GM21528 (cell line): ENCODE measurements around the gene VWC2L.

Experiments used
- ATAC-seq: cut with Tn5 transposase; IDR thresholded peaks from one replicate; pipeline ENCODE4 v1.9.1; 2021; ENCODE audit warnings: mild to moderate bottlenecking, moderate library complexity; ENCODE audit not compliant: unreplicated experiment, low FRiP score

Gene VWC2L

DNA sequence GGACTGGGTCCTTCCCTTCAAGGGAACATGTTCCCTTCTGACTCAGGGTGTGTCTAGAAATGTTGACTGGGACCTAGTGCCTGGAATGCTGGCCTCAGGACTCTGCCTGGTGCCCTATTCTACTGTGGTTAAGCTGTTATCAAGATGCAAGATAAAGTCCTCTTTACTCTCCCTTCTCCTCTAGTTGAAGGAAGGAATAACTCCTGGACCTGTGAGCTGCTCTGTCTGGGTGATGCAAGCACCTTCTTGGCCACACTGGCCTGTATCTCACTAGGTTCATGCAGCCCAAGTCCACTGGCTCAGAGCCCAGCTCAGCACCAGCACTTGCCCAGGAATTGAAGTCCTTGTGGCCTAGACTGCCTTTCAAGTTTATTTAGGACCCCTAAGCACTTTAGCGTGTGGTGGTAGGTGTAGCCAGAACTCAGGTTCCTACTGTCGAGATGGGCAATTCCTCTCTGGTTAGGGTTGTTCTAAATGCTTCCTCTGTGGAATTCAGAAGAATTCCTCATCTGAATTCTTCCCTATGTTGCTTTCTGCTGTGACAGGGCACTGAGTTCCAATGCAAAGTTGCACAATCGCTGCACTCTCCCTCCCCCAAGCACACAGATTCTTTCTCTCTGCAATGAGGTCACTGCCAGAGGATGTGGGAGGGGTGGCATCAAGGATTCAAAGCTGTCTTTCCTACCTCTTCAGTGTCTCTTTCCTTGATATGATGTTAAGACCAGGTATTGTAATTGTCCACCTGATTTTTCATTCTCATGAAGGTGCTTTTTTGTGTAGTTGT, 54.7 kb downstream of the VWC2L start:
- ATAC-seq = no peak

DNA sequence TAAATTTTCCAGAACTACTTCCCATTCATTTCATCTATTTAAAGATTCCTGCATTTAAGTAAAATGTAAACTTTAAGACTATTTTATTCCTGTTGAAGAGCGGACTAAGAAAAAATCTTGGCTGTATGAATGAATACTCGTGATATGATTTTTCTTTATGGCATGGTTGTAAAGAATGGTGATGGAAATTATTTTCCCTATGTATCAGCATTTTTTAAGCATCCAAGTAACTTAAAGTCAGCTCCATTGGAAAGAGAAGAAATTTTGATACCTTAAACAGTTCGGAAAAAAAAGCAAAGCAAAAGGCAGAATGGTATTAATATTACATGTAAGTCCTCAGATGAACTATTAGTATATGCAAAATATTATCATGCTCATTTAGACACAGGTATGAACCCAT, 58.9 kb downstream of the VWC2L start:
- ATAC-seq = no peak

- ATAC-seq = no peak
These were observed 60.5 kb downstream of the VWC2L start for GRCh38 chr2:214471382-214471781.

DNA sequence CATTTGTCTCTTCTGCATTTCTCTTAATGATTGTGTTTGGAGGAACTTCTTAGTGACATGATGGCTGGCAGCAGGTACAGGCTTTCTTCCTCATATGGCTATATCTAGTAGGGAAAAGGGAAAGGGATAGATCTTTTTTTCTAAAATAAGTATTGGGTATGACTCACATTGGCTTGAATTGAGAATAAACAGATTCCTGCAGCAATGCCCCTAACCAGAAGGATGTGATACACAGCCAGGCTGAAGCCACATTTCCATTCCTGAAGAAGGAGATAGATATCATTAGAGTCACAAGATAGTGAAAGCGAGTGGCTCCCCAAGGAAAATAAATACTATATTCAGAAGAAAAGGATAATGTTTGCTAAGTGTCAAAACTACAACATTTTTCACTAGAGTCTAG, 61.1 kb downstream of the VWC2L start:
- ATAC-seq = no peak

- no peak for ATAC-seq
These were observed 66.5 kb downstream of the VWC2L start for GRCh38 chr2:214477305-214477704.

GRCh38 chr2:214481204-214481603, 70.3 kb downstream of the VWC2L start:
- no peak for ATAC-seq

GRCh38 chr2:214482728-214483127, 71.9 kb downstream of the VWC2L start:
- no peak for ATAC-seq

- no peak for ATAC-seq
These were observed 73.4 kb downstream of the VWC2L start for GRCh38 chr2:214484239-214484638.

DNA sequence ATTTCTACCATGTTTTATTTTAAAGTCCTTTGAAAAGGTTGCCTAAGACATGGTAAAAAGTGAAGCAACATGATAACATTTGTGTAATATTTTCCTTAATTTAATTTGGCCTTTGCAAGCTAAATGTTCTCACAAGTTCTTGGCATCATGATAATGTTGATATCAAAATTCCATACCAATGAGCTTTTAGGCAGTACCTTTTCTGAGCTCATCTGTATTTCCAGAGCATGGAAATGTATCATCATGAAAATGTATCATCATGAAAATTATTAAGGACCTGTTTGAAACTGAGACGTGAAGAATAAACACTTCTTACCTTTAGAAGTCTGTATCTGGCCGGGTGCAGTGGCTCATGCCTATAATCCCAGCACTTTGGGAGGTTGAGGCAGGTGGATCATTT, 73.8 kb downstream of the VWC2L start:
- ATAC-seq = no peak

GRCh38 chr2:214489181-214489580, 78.3 kb downstream of the VWC2L start:
- ATAC-seq = no peak

GRCh38 chr2:214489702-214490101, 78.8 kb downstream of the VWC2L start:
- no peak for ATAC-seq

- ATAC-seq = no peak
These were observed 81.3 kb downstream of the VWC2L start for GRCh38 chr2:214492152-214492551.

GRCh38 chr2:214492608-214493007, 81.8 kb downstream of the VWC2L start:
- no peak for ATAC-seq

- no peak for ATAC-seq
These were observed 86.6 kb downstream of the VWC2L start for GRCh38 chr2:214497489-214497888.

GRCh38 chr2:214503568-214503967, 92.7 kb downstream of the VWC2L start:
- peak; percentile 66 for ATAC-seq

DNA sequence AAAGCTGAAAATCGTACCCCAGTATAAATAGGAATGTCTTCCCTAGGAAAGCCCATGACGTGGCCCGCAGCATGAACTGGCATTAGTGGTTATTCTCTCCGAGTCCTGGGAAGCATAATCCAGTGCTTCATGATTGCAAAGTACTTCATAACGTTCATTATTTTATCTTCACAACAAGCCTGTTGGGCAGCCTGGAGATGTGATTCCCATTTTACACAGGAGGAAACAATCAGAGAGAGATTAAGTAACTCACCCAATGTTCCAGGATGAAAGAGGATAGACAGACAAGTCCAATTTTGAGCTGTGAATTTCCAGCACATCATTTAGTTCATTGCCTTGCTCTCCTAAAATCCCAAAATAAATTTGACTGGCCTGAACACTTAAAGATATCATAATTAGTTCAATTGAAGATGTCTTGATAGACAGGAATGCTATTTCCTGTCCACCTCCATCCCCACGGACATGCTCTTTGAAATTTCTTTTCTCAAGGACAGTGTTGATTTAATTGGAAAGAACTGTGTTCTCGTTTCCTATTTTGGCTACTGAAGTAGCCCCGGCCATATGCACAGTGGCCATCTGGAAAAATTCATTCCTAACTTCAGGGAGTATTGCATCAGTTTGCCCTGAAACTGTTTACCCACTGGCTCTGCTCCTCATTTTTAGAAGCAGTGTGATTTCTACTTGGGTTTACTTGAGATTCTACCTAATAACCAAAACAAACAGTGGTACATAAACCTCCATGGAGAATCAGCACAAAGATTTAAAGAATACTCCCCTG, 93.9 kb downstream of the VWC2L start:
- no peak for ATAC-seq

DNA sequence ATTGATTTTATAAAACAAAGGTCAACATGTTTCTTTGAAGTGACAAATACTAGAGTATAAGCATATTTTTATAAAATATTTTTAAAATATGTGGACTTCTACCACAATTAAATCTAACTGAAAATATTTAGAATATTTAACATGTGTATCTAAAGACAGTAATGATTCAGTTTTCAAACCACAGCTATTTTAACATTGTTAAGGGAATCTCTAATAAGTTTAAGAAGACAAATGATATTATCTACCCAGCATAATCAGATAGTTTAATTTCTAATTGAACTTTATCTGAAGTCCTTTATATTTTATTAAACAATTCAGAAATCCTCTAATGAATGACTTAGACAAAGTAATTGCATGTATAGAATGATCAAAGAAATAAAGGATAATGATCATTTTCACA, 96.2 kb downstream of the VWC2L start:
- no peak for ATAC-seq

GRCh38 chr2:214514704-214515103, 103.8 kb downstream of the VWC2L start:
- no peak for ATAC-seq

- ATAC-seq = no peak
These were observed 104.3 kb downstream of the VWC2L start for GRCh38 chr2:214515111-214515510.

- no peak for ATAC-seq
These were observed 108.5 kb downstream of the VWC2L start for GRCh38 chr2:214519258-214519818.

DNA sequence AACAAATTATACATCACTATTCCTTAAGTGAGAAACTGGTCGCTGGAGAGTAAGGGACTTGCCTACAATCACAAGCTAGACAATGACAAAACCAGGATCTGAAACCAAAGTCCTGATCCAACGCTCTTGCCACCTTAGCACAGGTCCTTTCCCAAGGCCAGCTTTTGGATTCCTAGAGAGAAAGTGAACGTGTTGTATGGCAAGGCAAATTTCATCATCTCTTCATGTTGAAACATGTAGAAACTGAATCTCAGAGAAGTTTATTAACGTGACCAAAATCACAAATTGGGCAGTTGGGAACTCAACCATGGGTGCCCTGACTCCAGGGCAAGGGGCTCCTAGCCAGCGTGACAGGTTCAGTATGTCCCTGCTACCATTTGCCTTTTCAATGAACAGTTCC, 118.2 kb downstream of the VWC2L start:
- no peak for ATAC-seq

DNA sequence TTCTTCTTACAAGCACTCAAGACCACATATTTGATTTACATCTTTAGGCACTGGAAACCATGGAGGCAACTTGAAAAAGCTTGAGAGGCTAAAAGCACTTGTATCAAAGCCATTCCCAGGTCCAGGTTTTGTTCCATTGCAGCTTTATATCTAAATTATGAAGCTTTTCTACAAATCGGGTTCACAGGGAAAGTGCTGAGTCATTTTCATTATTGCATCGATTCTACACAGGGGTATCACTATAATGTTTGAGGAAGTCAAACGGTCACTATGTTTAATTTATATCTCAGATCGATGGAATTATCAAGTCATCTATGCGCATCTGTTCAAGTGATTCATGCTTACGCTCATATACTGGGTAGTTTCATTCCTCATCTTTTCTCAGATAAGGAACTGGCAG, 118.7 kb downstream of the VWC2L start:
- ATAC-seq = no peak
